ENCODE measurements around the gene ADGRG1.
A peak's percentile ranks its signal among the peaks of the same experiment; 100 is the strongest.

ADGRG1 gene

GRCh38 chr16:57628783-57629293 lies 408 bp downstream of the ADGRG1 start (continued):
- no peak for TF ChIP-seq ZNF280C (tag by site-specific recombination; IDR thresholded peaks at IDR 0.05)
- peak; percentile 74; the same call in 1 of the 2 replicates for TF ChIP-seq ZNF777 (tag by site-specific recombination; IDR thresholded peaks at IDR 0.05; ENCODE audit: borderline replicate concordance)
- no peak for TF ChIP-seq ZNF184 (tag by site-specific recombination; IDR thresholded peaks at IDR 0.05)
- no peak for TF ChIP-seq ZNF112 (tag by site-specific recombination; IDR thresholded peaks at IDR 0.05)
- TF ChIP-seq SCRT2 (tag by site-specific recombination; IDR thresholded peaks at IDR 0.05): peak; percentile 82
- no peak for TF ChIP-seq ZNF175 (tag by site-specific recombination; IDR thresholded peaks at IDR 0.05)
- no peak for TF ChIP-seq ZNF707 (tag by site-specific recombination; IDR thresholded peaks at IDR 0.05)
- peak; percentile 39; the same call in 1 of the 2 replicates for TF ChIP-seq ZNF544 (tag by site-specific recombination; IDR thresholded peaks at IDR 0.05)
- no peak for TF ChIP-seq ZNF423 (tag by site-specific recombination; IDR thresholded peaks at IDR 0.05)
- TF ChIP-seq ZNF561 (tag by site-specific recombination; IDR thresholded peaks at IDR 0.05; ENCODE audit: borderline replicate concordance): no peak
- peak; percentile 93 for TF ChIP-seq ZNF239 (tag by site-specific recombination; IDR thresholded peaks at IDR 0.05)
- no peak; the same call in 1 of the 2 replicates for TF ChIP-seq ZNF768 (tag by site-specific recombination; IDR thresholded peaks at IDR 0.05)
- TF ChIP-seq SCRT1 (tag by site-specific recombination; IDR thresholded peaks at IDR 0.05; ENCODE audit: borderline replicate concordance): no peak
- TF ChIP-seq ZFHX2 (tag by site-specific recombination; conservative IDR thresholded peaks at IDR 0.05): peak; percentile 95
- TF ChIP-seq ZNF416 (tag by site-specific recombination; IDR thresholded peaks at IDR 0.05): peak; percentile 76; the same call in 1 of the 2 replicates
- no peak for TF ChIP-seq ZNF10 (tag by site-specific recombination; IDR thresholded peaks at IDR 0.05)
- no peak for TF ChIP-seq ZNF518A (tag by site-specific recombination; conservative IDR thresholded peaks at IDR 0.05; ENCODE audit: low read depth)
- TF ChIP-seq ZNF223 (tag by site-specific recombination; IDR thresholded peaks at IDR 0.05): no peak
- no peak for TF ChIP-seq ZNF214 (tag by site-specific recombination; IDR thresholded peaks at IDR 0.05; ENCODE audit: borderline replicate concordance)
- TF ChIP-seq GFI1B (tag by site-specific recombination; IDR thresholded peaks at IDR 0.05): no peak
- TF ChIP-seq EGR2 (tag by site-specific recombination; IDR thresholded peaks at IDR 0.05; ENCODE audit: low read depth): peak; percentile 95
- TF ChIP-seq TSHZ1 (tag by site-specific recombination; IDR thresholded peaks at IDR 0.05; ENCODE audit: borderline replicate concordance): no peak
- no peak for TF ChIP-seq ZNF580 (tag by site-specific recombination; IDR thresholded peaks at IDR 0.05)
- no peak for TF ChIP-seq MEIS1 (CRISPR knock-in tag; IDR thresholded peaks at IDR 0.05; ENCODE audit: borderline replicate concordance)
- TF ChIP-seq ZFP41 (tag by site-specific recombination; IDR thresholded peaks at IDR 0.05; ENCODE audit: borderline replicate concordance): 0 out of 2 replicates have a peak, but pooled peaks have one; percentile 89
- TF ChIP-seq BCL11B (tag by site-specific recombination; IDR thresholded peaks at IDR 0.05; ENCODE audit: low read depth): no peak
